ENCODE data around the gene GALNT10.

Gene GALNT10

DNA sequence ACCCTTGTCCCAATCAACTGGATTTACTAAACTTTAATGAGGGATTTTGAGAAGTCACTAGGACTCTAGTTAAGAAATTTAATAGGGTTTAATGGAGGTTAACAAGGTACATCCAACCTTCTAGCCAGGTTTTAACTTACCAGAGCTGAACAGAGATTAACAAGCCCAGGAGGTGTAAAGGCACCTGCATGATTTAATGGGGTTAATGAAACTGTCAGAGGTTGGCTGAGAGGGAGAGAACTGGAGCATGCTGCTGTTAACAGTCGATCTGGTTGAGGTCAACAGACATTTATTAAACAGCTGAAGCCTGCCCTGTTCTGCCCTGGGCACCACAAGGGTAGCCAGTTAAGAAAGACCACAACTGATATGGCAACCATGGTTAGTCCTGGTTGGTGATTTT, 273.9 kb downstream of the GALNT10 start:
- Histone ChIP-seq H3K4me1 (ENCODE audit: control insufficient read depth, insufficient read depth, low read length) (peaks cover 9% of the 10 kb centered on the region; the same call in 1 of the 2 replicates), H3K27me3 (ENCODE audit: control insufficient read depth, insufficient read depth, low read length) (peaks cover 39% of the 10 kb centered on the region), H3K9me3 (ENCODE audit: control insufficient read depth, insufficient read depth, low read length) (no peaks in the 10 kb centered on the region), H3K36me3 (ENCODE audit: control insufficient read depth, insufficient read depth, low read length) (no peaks in the 10 kb centered on the region), H3K9ac (ENCODE audit: low read depth, low read length) (no peak overlapping the region), H3K27ac (ENCODE audit: low read depth, low read length) (no peak overlapping the region), H3K4me3 (ENCODE audit: low read depth, low read length) (no peak overlapping the region)

DNA sequence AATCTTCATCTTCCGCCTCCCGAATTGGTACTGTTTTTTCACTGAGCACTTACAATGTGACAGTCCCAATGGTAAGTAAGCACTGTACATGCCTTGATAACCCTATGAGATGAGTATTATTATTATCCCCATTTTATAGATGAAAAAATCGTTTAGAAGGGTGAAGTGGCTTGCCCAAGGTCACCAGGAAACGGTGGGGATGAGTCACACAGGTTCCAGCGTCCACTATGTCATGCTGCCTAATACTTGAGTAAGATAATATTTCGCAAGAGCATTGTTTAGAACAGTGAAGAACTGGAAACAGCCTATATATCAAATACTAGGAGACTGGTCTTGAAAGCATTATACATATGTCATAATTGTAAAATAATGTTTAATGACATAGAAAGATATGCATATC, 274.6 kb downstream of the GALNT10 start:
- H3K9ac ChIP-seq (ENCODE audit: low read depth, low read length): no peak overlapping the region
- peaks cover 47% of the 10 kb centered on the region for H3K27me3 ChIP-seq (ENCODE audit: control insufficient read depth, insufficient read depth, low read length)
- no peaks in the 10 kb centered on the region for H3K36me3 ChIP-seq (ENCODE audit: control insufficient read depth, insufficient read depth, low read length)
- H3K27ac ChIP-seq (ENCODE audit: low read depth, low read length): no peak overlapping the region
- H3K4me3 ChIP-seq (ENCODE audit: low read depth, low read length): no peak overlapping the region
- peaks cover 9% of the 10 kb centered on the region; the same call in 1 of the 2 replicates for H3K4me1 ChIP-seq (ENCODE audit: control insufficient read depth, insufficient read depth, low read length)
- no peaks in the 10 kb centered on the region for H3K9me3 ChIP-seq (ENCODE audit: control insufficient read depth, insufficient read depth, low read length)

DNA sequence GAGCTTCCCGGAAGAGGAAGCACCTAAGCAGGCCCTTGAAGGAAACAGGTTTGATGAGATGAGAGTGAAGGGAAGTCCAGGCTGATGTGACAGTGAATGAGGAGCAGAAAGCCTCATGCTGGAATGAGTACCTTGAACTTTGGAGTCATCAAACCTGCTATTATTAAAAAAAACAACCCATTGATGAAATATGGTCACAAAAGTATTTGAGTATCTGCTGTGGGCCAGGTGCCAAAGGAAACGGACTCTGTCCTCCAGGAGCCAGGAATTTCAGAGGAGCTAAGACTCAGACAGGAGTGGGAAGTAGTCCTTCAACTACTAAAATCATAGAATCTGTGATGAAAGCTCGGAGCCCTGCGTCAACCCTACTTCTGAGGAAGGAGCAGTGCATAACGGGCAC, 275.6 kb downstream of the GALNT10 start:
- Histone ChIP-seq H3K4me1 (ENCODE audit: control insufficient read depth, insufficient read depth, low read length) (peaks cover 9% of the 10 kb centered on the region; the same call in 1 of the 2 replicates), H3K9ac (ENCODE audit: low read depth, low read length) (no peak overlapping the region), H3K27me3 (ENCODE audit: control insufficient read depth, insufficient read depth, low read length) (peaks cover 57% of the 10 kb centered on the region), H3K4me3 (ENCODE audit: low read depth, low read length) (no peak overlapping the region), H3K36me3 (ENCODE audit: control insufficient read depth, insufficient read depth, low read length) (no peaks in the 10 kb centered on the region), H3K9me3 (ENCODE audit: control insufficient read depth, insufficient read depth, low read length) (no peaks in the 10 kb centered on the region), H3K27ac (ENCODE audit: low read depth, low read length) (no peak overlapping the region)

DNA sequence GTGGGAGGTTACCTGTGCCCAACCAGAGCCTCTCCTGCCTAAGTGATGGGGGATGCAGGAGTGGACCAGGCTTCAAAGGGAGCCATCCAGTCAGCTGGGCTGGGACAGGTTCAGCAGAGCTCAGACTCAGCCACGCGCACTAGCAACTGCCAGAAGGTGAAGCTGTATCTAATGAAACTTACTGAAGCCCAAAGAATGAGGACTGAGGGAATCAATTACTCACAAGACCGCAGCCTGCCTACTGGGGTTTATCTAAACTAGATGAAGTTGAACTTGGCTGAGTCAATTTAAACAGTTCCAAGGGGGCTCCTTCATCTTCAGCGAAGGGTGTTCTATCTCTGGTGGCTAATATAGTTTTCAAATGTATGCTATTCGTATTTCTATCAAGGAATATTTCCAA, 276.1 kb downstream of the GALNT10 start:
- Histone ChIP-seq H3K9ac (ENCODE audit: low read depth, low read length) (no peak overlapping the region), H3K27ac (ENCODE audit: low read depth, low read length) (no peak overlapping the region), H3K36me3 (ENCODE audit: control insufficient read depth, insufficient read depth, low read length) (no peaks in the 10 kb centered on the region), H3K9me3 (ENCODE audit: control insufficient read depth, insufficient read depth, low read length) (no peaks in the 10 kb centered on the region), H3K4me3 (ENCODE audit: low read depth, low read length) (no peak overlapping the region), H3K4me1 (ENCODE audit: control insufficient read depth, insufficient read depth, low read length) (peaks cover 9% of the 10 kb centered on the region; the same call in 1 of the 2 replicates), H3K27me3 (ENCODE audit: control insufficient read depth, insufficient read depth, low read length) (peaks cover 62% of the 10 kb centered on the region)

DNA sequence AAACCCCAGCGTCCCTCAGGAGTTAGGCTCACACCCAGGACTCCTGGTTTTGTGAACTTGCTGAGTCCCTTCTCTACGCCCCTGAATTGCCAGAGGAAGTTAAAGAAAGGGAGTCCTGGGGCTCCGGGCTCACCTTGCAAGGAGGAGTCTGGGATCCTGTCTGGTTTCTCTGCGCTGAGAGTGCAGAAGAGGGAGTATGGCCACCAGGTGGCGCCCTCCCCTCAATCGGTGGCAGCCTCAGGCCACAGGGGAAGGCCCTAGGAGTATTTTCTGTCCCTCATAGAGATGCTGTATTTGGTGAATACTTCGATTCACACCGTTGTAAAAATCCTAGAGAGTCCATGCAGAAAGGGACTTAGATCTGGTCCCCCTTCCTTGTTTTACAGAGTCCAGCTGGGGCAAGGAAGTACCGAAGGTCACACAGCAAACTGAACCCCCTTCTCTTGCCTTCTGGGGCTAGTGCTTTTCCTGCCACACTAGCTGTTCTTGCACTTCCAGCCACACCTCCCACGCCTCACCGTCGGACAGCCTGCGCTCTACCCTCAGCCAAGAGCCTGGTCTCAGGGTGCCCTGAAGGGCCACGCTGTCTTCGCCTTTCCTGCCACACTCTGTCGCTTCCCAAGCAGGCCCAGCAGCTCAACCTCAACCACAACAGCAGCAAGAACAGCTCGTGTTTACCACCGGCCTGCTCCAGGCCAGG, 277.3 kb downstream of the GALNT10 start:
- Histone ChIP-seq H3K27ac (ENCODE audit: low read depth, low read length) (no peak overlapping the region), H3K9me3 (ENCODE audit: control insufficient read depth, insufficient read depth, low read length) (no peaks in the 10 kb centered on the region), H3K36me3 (ENCODE audit: control insufficient read depth, insufficient read depth, low read length) (no peaks in the 10 kb centered on the region), H3K9ac (ENCODE audit: low read depth, low read length) (no peak overlapping the region), H3K27me3 (ENCODE audit: control insufficient read depth, insufficient read depth, low read length) (peaks cover 73% of the 10 kb centered on the region), H3K4me3 (ENCODE audit: low read depth, low read length) (no peak overlapping the region), H3K4me1 (ENCODE audit: control insufficient read depth, insufficient read depth, low read length) (peaks cover 9% of the 10 kb centered on the region; the same call in 1 of the 2 replicates)

DNA sequence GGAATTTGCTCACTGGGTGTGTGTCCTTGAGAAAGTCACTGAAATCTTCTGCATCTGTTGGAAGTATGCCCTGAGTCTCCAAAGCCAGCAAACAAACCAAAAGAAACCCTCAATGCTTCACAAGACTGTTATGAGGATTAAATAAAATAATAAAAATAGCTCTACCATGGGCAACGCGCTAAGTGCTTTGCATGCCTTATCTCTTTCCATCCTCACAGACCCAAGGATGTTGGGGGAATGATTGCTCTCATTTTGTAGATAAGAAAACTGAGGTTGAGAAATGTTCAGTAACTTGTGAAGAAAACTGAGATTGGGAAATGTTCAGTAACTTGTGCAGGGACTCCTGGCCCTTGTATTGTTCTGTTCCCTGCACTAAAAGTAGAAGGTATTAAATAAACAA, 279.6 kb downstream of the GALNT10 start:
- H3K36me3 ChIP-seq (ENCODE audit: control insufficient read depth, insufficient read depth, low read length): no peaks in the 10 kb centered on the region
- H3K27me3 ChIP-seq (ENCODE audit: control insufficient read depth, insufficient read depth, low read length): peaks cover 93% of the 10 kb centered on the region
- H3K9me3 ChIP-seq (ENCODE audit: control insufficient read depth, insufficient read depth, low read length): no peaks in the 10 kb centered on the region
- H3K4me1 ChIP-seq (ENCODE audit: control insufficient read depth, insufficient read depth, low read length): peaks cover 19% of the 10 kb centered on the region; the same call in 1 of the 2 replicates
- no peak overlapping the region for H3K27ac ChIP-seq (ENCODE audit: low read depth, low read length)
- no peak overlapping the region for H3K4me3 ChIP-seq (ENCODE audit: low read depth, low read length)
- no peak overlapping the region for H3K9ac ChIP-seq (ENCODE audit: low read depth, low read length)
